Stimulated activated CD8-positive, alpha-beta memory T cell treated with anti-CD3 and anti-CD28 coated beads, Interleukin-4, amount 100 ng/mL, for 48 hours (primary cell): ENCODE data around the gene PLBD2.
"Not testable (repeated sequence)": the region's sequence is repeated elsewhere in the genome, so short reads cannot be mapped to it uniquely, and the experiment has no call there.

Experiments
- DNase-seq: peaks from one replicate; pipeline ENCODE4 v3.0.0-alpha.2; 2020

PLBD2 gene

GRCh38 chr12:113334786-113335539, 23.4 kb upstream of the PLBD2 start, which contains the start of gene SLC8B1:
Gene SLC8B1, minus strand, starts transcription at chr12:113335109. Its CDS starts 2,231 bp downstream, at chr12:113332878.
- DNase-seq: peak; percentile 96

GRCh38 chr12:113339540-113339939, 18.8 kb upstream of the PLBD2 start:
- DNase-seq: no peak

GRCh38 chr12:113340061-113340460, 18.3 kb upstream of the PLBD2 start:
- no peak for DNase-seq

GRCh38 chr12:113341535-113341934, 16.9 kb upstream of the PLBD2 start:
- no peak for DNase-seq

- no peak for DNase-seq
Observed at GRCh38 chr12:113345318-113345717, 13.1 kb upstream of the PLBD2 start.

- no peak for DNase-seq
Observed at GRCh38 chr12:113346353-113346752, 12.0 kb upstream of the PLBD2 start.

- no peak for DNase-seq
Observed at GRCh38 chr12:113347107-113347506, 11.3 kb upstream of the PLBD2 start.

GRCh38 chr12:113347892-113348291, 10.5 kb upstream of the PLBD2 start:
- DNase-seq: no peak

GRCh38 chr12:113348849-113349536, 9.4 kb upstream of the PLBD2 start:
- DNase-seq: no peak

- DNase-seq: no peak
Observed at GRCh38 chr12:113351089-113351488, 7.3 kb upstream of the PLBD2 start.

GRCh38 chr12:113354192-113354591, 4.2 kb upstream of the PLBD2 start:
- not testable (repeated sequence) for DNase-seq

GRCh38 chr12:113359133-113359938, 949 bp downstream of the PLBD2 start:
- no peak for DNase-seq

- DNase-seq: no peak
Observed at GRCh38 chr12:113359939-113360748, 1.8 kb downstream of the PLBD2 start.

- no peak for DNase-seq
Observed at GRCh38 chr12:113361574-113362370, 3.4 kb downstream of the PLBD2 start.

GRCh38 chr12:113364698-113365097, 6.3 kb downstream of the PLBD2 start:
- DNase-seq: no peak

- no peak for DNase-seq
Observed at GRCh38 chr12:113365639-113366395, 7.4 kb downstream of the PLBD2 start.

GRCh38 chr12:113366827-113367226, 8.4 kb downstream of the PLBD2 start:
- no peak for DNase-seq

- no peak for DNase-seq
Observed at GRCh38 chr12:113368331-113368730, 9.9 kb downstream of the PLBD2 start.

- no peak for DNase-seq
Observed at GRCh38 chr12:113369391-113369985, 11.1 kb downstream of the PLBD2 start.

- DNase-seq: no peak
Observed at GRCh38 chr12:113370923-113371682, 12.7 kb downstream of the PLBD2 start.
